SK-N-SH (cell line): ENCODE measurements around the gene FZR1. TPM values are rescaled to one million over a fixed set of nuclear protein-coding genes. Genes with fewer than 3 reads are reported as not detected.

ENCODE experiments used
- CTCF ChIA-PET: fragments of 300-600, 350-600 bp; formaldehyde crosslinking; extraction: SDS; loops from one replicate; lab custom pipeline; 2021; lab: Yijun Ruan, JAX
- POLR2A ChIA-PET: fragments of 350-600 bp; sonication (Branson Sonifier 250); formaldehyde crosslinking; extraction: SDS; loops from one replicate; lab custom pipeline; 2020; ENCODE audit warnings: antibody characterized with exemption, inconsistent platforms; lab: Yijun Ruan, JAX
- DNase-seq: peaks from one replicate; pipeline ENCODE4 v3.0.0; 2012
- H2AFZ ChIP-seq: fragments of 200-600 bp; sonication (generic); 2 replicates; pipeline ENCODE4 v1.8.1; 2016; ENCODE audit warnings: antibody characterized with exemption, mild to moderate bottlenecking, low read depth
- H3F3A ChIP-seq: fragments of 200-600 bp; sonication (generic); replicated peaks from 2 replicates; pipeline ENCODE3; 2016; ENCODE audit warnings: antibody characterized with exemption, mild to moderate bottlenecking; ENCODE audit not compliant: insufficient read depth
- H3K27ac ChIP-seq, 2 experiments: fragments of 200-500 bp in 1 of 2; fragments of 200-600 bp in 1 of 2; sonication (Bioruptor generic) in 1 of 2; sonication (generic), shearing (Covaris generic) in 1 of 2; 2 replicates each; pipeline versions ENCODE4 v1.5.1 to v1.6.1; 2014 to 2016; ENCODE audit warnings: low read depth in 2 of 2, inconsistent platforms in 1 of 2, low read length in 1 of 2, mild to moderate bottlenecking in 1 of 2, mixed read lengths in 1 of 2
- H3K27me3 ChIP-seq: fragments of 200-600 bp; sonication (generic), shearing (Covaris generic); 2 replicates; pipeline ENCODE4 v1.6.1; 2016; ENCODE audit warnings: mixed run types; ENCODE audit not compliant: insufficient read depth
- H3K36me3 ChIP-seq, 2 experiments: fragments of 200-500 bp in 1 of 2; fragments of 200-600 bp in 1 of 2; sonication (Bioruptor generic) in 1 of 2; sonication (generic) in 1 of 2; replicated peaks in 1 of 2; 2 replicates each; pipeline versions ENCODE3 to v1.5.1; 2014 to 2016; ENCODE audit warnings: low read length in 1 of 2, mild to moderate bottlenecking in 1 of 2; ENCODE audit not compliant: insufficient read depth in 2 of 2, control insufficient read depth in 1 of 2
- H3K4me1 ChIP-seq, 2 experiments: fragments of 200-500 bp in 1 of 2; fragments of 200-600 bp in 1 of 2; sonication (Bioruptor generic) in 1 of 2; sonication (generic), shearing (Covaris generic) in 1 of 2; 2 replicates each; pipeline versions ENCODE4 v1.5.1 to v1.6.1; 2014 to 2016; ENCODE audit warnings: low read depth in 1 of 2, low read length in 1 of 2, mixed run types in 1 of 2; ENCODE audit not compliant: insufficient read depth in 2 of 2, control insufficient read depth in 1 of 2
- H3K4me2 ChIP-seq: fragments of 200-600 bp; sonication (generic), shearing (Covaris generic); 2 replicates; pipeline ENCODE4 v1.6.1; 2017; ENCODE audit warnings: mixed run types
- H3K4me3 ChIP-seq, 2 experiments: fragments of 200-500 bp in 1 of 2; fragments of 200-600 bp in 1 of 2; sonication (Bioruptor generic) in 1 of 2; sonication (generic), shearing (Covaris generic) in 1 of 2; 2 replicates each; pipeline versions ENCODE4 v1.5.1 to v1.8.1; 2014 to 2016; ENCODE audit warnings: low read depth in 2 of 2, inconsistent platforms in 1 of 2, low read length in 1 of 2, mild to moderate bottlenecking in 1 of 2, mixed read lengths in 1 of 2, moderate library complexity in 1 of 2
- H3K79me2 ChIP-seq: fragments of 200-600 bp; sonication (generic); 2 replicates; pipeline ENCODE4 v1.8.1; 2017; ENCODE audit warnings: mild to moderate bottlenecking; ENCODE audit not compliant: insufficient read depth
- H3K9ac ChIP-seq: fragments of 200-600 bp; sonication (generic); 2 replicates; pipeline ENCODE4 v1.6.1; 2017; ENCODE audit warnings: mixed run types
- H3K9me2 ChIP-seq: fragments of 200-600 bp; sonication (generic); 2 replicates; pipeline ENCODE4 v1.6.1; 2017; ENCODE audit warnings: mixed run types
- H3K9me3 ChIP-seq: fragments of 200-600 bp; sonication (generic); 2 replicates; pipeline ENCODE4 v1.6.1; 2017; ENCODE audit warnings: mixed run types, mild to moderate bottlenecking, moderate library complexity
- H4K20me1 ChIP-seq: fragments of 200-600 bp; sonication (generic); 2 replicates; pipeline ENCODE4 v1.6.1; 2017; ENCODE audit warnings: mild to moderate bottlenecking, mixed run types; ENCODE audit not compliant: insufficient read depth
- EZH2phosphoT487 ChIP-seq: fragments of 200-600 bp; sonication (generic); IDR thresholded peaks from 2 replicates; pipeline ENCODE4 v1.6.1; 2017; ENCODE audit warnings: low read depth, mixed run types, mild to moderate bottlenecking, antibody characterized with exemption, moderate library complexity, borderline replicate concordance
- FOXJ3 ChIP-seq: sonication (generic); formaldehyde crosslinking; IDR thresholded peaks from 2 replicates; pipeline ENCODE4 v1.5.1; 2020; ENCODE audit warnings: mild to moderate bottlenecking, missing genetic modification reagents
- FOXM1 ChIP-seq: IDR thresholded peaks from 2 replicates; pipeline ENCODE4 v1.4.0; 2012; ENCODE audit warnings: low read depth, mild to moderate bottlenecking
- MEF2A ChIP-seq: IDR thresholded peaks from 2 replicates; pipeline ENCODE4 v1.4.0; 2012; ENCODE audit warnings: low read depth, borderline replicate concordance
- MXI1 ChIP-seq: IDR thresholded peaks from 2 replicates; pipeline ENCODE4 v1.6.1; 2012; ENCODE audit warnings: mild to moderate bottlenecking, low read depth, low read length, improper control_type of control experiment
- NRF1 ChIP-seq: IDR thresholded peaks from 2 replicates; pipeline ENCODE4 v1.6.1; 2012; ENCODE audit warnings: low read depth, mild to moderate bottlenecking, low read length
- PBX3 ChIP-seq: IDR thresholded peaks from 2 replicates; pipeline ENCODE4; 2012
- RCOR1 ChIP-seq: fragments of 150-350 bp; IDR thresholded peaks from 2 replicates; pipeline ENCODE4 v1.6.1; 2017; ENCODE audit warnings: antibody characterized with exemption, low read length
- RXRA ChIP-seq: IDR thresholded peaks from 2 replicates; pipeline ENCODE4 v1.4.0; 2012; ENCODE audit warnings: low read depth, mild to moderate bottlenecking, borderline replicate concordance
- SMC3 ChIP-seq: IDR thresholded peaks from 2 replicates; pipeline ENCODE4 v1.6.1; 2012; ENCODE audit warnings: low read depth, low read length, improper control_type of control experiment
- TEAD4 ChIP-seq: IDR thresholded peaks from 2 replicates; pipeline ENCODE4 v1.4.0; 2012; ENCODE audit warnings: mild to moderate bottlenecking, borderline replicate concordance; ENCODE audit not compliant: insufficient read depth
- WGBS: methylation state at CpG from one replicate; pipeline ENCODE4 v1.1.6; 2017; ENCODE audit warnings: low lambda C conversion rate; 5-methylcytosine and 5-hydroxymethylcytosine counted together
- polyA plus RNA-seq, 3 experiments: library from polyadenylated mRNA; depleted of rRNA; stranded (reverse); fragments of >200 nt; gene quantifications; 2 replicates each; pipeline ENCODE4 v1.2.3, GENCODE V29; 2012
- TF ChIP-seq, protein P1 (sequence below): fragments of 150-350 bp; IDR thresholded peaks from 2 replicates; pipeline ENCODE4 v1.6.1; 2016; ENCODE audit warnings: mild to moderate bottlenecking, low read depth, low read length
- TF ChIP-seq, protein P2 (sequence below): IDR thresholded peaks from 2 replicates; pipeline ENCODE4 v1.6.1; 2012; ENCODE audit warnings: mild to moderate bottlenecking, low read depth, low read length, moderate library complexity
- TF ChIP-seq, protein P3 (sequence below): fragments of 150-350 bp; IDR thresholded peaks from 2 replicates; pipeline ENCODE4 v1.6.1; 2017; ENCODE audit warnings: antibody characterized with exemption, low read length, low read depth, borderline replicate concordance

FZR1 gene
- polyA plus RNA-seq, 1 of the 3 experiments (the other 2 are of a cell fraction): 36.3 TPM

- DNase-seq: no peak
- H3K9me3 ChIP-seq: no peaks in the 10 kb centered on the region
- no peaks in the 10 kb centered on the region for H3K79me2 ChIP-seq
- H4K20me1 ChIP-seq: peaks cover 9% of the 10 kb centered on the region
- 95% methylated on average over 7 of the region's 10 CpGs for WGBS
- H3K4me2 ChIP-seq: no peak overlapping the region
- H3K4me1 ChIP-seq: no peaks in the 10 kb centered on the region; a peak in 1 of 4 replicates
- no peak overlapping the region for H3K4me3 ChIP-seq
- TF ChIP-seq TEAD4 (no peak), FOXM1 (no peak), FOXJ3 (no peak), RXRA (no peak), SMC3 (no peak)
- TF ChIP-seq, protein P1, sequence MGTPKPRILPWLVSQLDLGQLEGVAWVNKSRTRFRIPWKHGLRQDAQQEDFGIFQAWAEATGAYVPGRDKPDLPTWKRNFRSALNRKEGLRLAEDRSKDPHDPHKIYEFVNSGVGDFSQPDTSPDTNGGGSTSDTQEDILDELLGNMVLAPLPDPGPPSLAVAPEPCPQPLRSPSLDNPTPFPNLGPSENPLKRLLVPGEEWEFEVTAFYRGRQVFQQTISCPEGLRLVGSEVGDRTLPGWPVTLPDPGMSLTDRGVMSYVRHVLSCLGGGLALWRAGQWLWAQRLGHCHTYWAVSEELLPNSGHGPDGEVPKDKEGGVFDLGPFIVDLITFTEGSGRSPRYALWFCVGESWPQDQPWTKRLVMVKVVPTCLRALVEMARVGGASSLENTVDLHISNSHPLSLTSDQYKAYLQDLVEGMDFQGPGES: no peak
- TF ChIP-seq, protein P2, sequence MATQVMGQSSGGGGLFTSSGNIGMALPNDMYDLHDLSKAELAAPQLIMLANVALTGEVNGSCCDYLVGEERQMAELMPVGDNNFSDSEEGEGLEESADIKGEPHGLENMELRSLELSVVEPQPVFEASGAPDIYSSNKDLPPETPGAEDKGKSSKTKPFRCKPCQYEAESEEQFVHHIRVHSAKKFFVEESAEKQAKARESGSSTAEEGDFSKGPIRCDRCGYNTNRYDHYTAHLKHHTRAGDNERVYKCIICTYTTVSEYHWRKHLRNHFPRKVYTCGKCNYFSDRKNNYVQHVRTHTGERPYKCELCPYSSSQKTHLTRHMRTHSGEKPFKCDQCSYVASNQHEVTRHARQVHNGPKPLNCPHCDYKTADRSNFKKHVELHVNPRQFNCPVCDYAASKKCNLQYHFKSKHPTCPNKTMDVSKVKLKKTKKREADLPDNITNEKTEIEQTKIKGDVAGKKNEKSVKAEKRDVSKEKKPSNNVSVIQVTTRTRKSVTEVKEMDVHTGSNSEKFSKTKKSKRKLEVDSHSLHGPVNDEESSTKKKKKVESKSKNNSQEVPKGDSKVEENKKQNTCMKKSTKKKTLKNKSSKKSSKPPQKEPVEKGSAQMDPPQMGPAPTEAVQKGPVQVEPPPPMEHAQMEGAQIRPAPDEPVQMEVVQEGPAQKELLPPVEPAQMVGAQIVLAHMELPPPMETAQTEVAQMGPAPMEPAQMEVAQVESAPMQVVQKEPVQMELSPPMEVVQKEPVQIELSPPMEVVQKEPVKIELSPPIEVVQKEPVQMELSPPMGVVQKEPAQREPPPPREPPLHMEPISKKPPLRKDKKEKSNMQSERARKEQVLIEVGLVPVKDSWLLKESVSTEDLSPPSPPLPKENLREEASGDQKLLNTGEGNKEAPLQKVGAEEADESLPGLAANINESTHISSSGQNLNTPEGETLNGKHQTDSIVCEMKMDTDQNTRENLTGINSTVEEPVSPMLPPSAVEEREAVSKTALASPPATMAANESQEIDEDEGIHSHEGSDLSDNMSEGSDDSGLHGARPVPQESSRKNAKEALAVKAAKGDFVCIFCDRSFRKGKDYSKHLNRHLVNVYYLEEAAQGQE: no peak
- peaks cover 0 to 45% of the 10 kb centered on the region in 2 experiments for H3K36me3 ChIP-seq
- H3K27ac ChIP-seq: no peak overlapping the region; a peak in 1 of 4 replicates
- H2AFZ ChIP-seq: no peak overlapping the region
- POLR2A ChIA-PET: interaction anchor here (1.5 kb wide), 1 partner anchor 9 kb away, joined by 3 read pairs; no protein-coding TSS in a partner anchor
- no peaks in the 10 kb centered on the region for H3K27me3 ChIP-seq
- no peaks in the 10 kb centered on the region for H3K9me2 ChIP-seq
- CTCF ChIA-PET: interaction anchor here (1.2 to 2.4 kb wide), 3 partner anchors 10 to 20 kb away, joined by 3 to 16 read pairs (median 3); no protein-coding TSS in a partner anchor
- no peak overlapping the region for H3K9ac ChIP-seq
- H3F3A ChIP-seq: peaks cover 9% of the 10 kb centered on the region
These were observed 29.9 kb downstream of the FZR1 start for GRCh38 chr19:3535981-3536380.

DNA sequence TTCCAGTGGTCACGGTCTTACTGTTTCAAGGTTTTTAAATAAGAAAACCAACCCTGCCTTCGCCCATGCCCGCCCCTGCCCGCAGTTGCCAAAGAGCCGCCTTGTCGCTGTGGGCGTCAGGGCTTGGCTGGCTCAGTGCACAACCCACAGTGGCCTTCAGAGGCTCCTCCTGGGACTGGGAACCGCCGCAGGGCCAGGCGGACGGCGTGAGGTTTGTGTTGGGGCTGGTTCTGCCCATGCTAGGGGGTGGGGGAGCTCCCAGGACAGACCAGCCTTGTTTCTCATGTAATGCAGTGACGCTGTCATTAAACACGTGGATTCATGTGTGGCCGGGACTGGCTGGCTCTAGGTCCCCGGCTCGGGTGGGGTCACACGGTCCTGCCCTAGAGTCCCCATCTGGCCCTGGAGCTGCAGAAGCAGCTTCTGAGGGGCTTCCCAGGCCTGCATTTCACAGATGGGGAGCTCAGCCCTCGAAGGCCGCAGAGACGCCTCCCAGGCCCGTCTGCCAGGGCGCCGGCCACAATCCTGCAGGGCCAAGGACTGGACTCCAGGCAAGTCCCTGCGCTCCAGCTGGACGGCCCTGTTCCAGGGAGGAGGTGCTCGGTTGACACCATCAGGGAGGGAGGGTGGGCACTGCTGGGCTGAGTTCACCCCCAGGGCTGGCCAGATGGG lies 30.5 kb downstream of the FZR1 start:
- Histone ChIP-seq H3K4me1 (no peaks in the 10 kb centered on the region; a peak in 1 of 4 replicates), H3K4me2 (no peak overlapping the region), H3K36me3 (peaks cover 0 to 40% of the 10 kb centered on the region in 2 experiments), H4K20me1 (peaks cover 9% of the 10 kb centered on the region), H3K4me3 (no peak overlapping the region), H3K9me3 (no peaks in the 10 kb centered on the region), H3K79me2 (no peaks in the 10 kb centered on the region), H3K9me2 (no peaks in the 10 kb centered on the region), H3K27me3 (no peaks in the 10 kb centered on the region), H3F3A (peaks cover 9% of the 10 kb centered on the region), H2AFZ (no peak overlapping the region), H3K27ac (peak overlapping the region in 1 of 2 experiments; percentile 19; a peak in 1 of 4 replicates), H3K9ac (no peak overlapping the region)
- peak; percentile 70 for DNase-seq
- ChIA-PET CTCF (interaction anchor here (1.2 to 2.4 kb wide), 3 partner anchors 9 to 20 kb away, joined by 3 to 16 read pairs (median 3); no protein-coding TSS in a partner anchor), POLR2A (interaction anchor here (0.5 to 1.5 kb wide), 3 partner anchors 9 to 57 kb away, joined by 3 to 6 read pairs (median 3); no protein-coding TSS in a partner anchor)
- WGBS: 84% methylated on average over 5 of the region's 27 CpGs
- TF ChIP-seq SMC3 (no peak), MXI1 (no peak), RCOR1 (no peak), PBX3 (no peak), MEF2A (no peak), EZH2phosphoT487 (no peak), FOXJ3 (no peak), NRF1 (no peak)
- TF ChIP-seq, protein P3, sequence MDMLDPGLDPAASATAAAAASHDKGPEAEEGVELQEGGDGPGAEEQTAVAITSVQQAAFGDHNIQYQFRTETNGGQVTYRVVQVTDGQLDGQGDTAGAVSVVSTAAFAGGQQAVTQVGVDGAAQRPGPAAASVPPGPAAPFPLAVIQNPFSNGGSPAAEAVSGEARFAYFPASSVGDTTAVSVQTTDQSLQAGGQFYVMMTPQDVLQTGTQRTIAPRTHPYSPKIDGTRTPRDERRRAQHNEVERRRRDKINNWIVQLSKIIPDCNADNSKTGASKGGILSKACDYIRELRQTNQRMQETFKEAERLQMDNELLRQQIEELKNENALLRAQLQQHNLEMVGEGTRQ: no peak
- TF ChIP-seq, protein P2: no peak
